Stimulated activated CD8-positive, alpha-beta memory T cell treated with anti-CD3 and anti-CD28 coated beads, Interleukin-2, amount 100 ng/mL, for 48 hours (primary cell): ENCODE measurements around the gene CEP57.
"Not testable (repeated sequence)": the region's sequence is repeated elsewhere in the genome, so short reads cannot be mapped to it uniquely, and the experiment has no call there.

Source experiments
- DNase-seq, 2 donors: peaks; one replicate each; pipeline ENCODE4 v3.0.0-alpha.2; 2020; ENCODE audit warnings: low read depth in 2 of 2

The CEP57 gene

DNA sequence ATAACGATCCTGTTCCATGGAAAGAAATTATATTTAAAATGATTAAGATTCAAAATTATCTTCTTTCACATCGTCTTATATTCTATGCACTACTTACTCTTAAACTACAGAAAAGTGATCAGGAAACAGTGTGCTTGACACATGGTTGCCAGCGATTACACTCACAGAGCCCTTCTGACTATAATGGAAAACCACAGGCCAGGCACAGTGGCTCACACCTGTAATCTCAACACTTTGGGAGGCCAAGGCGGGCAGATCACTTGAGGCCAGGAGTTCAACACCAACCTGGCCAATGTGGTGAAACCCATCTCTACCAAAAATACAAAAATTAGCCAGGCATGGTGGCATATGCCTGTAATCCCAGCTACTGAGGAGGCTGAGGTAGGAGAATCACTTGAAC, 69.7 kb downstream of the CEP57 start:
- DNase-seq, result not testable (repeated sequence)

DNA sequence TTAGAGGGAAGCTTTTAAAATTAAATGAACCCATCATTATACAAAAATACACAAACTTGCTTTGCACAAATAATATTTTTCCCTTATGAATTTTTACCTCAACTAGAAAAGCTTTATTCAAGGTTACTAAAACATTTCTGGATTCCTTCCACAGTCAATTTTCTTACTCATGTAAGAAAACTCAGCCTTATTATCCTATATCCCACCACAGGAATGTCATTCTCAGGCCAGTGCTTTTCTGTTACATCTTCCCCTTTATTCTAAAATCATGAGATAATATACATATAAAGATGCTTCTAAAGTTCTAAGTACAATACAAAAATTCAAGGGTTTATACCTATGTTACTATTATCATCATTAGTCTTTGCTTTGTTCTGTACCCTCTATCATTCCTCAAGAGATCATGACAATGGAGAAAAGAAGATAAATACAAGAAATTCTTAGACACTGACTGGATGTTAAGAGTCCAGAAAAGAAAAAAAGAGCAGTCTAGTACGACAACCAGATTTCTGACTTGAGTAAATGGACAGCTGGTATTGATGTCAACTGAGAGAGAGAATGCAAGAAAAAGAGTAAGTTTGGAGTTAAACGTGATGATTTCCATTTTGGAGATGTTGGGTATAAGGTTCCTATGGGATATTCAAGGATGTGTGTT, 73.3 kb downstream of the CEP57 start:
- no peak for DNase-seq

- DNase-seq, result no peak
Measured at GRCh38 chr11:95867105-95867504, 76.8 kb downstream of the CEP57 start.

GRCh38 chr11:95870877-95871276, 80.6 kb downstream of the CEP57 start:
- not testable (repeated sequence) for DNase-seq

GRCh38 chr11:95877291-95877690, 87.0 kb downstream of the CEP57 start:
- DNase-seq, result no peak
